Hematopoietic multipotent progenitor cell treated with erythropoietin and hydrocortisone succinate and interleukin-3 and kit ligand, for 15 days (in vitro differentiated cells): ENCODE measurements around the gene PAM16.
"Not testable (repeated sequence)": the region's sequence is repeated elsewhere in the genome, so short reads cannot be mapped to it uniquely, and the experiment has no call there.

Experiments
- DNase-seq: peaks from one replicate; pipeline ENCODE4 v3.0.0-alpha.2; 2015; ENCODE audit warnings: low spot score

PAM16 gene

GRCh38 chr16:4352843-4353242 lies 1.7 kb upstream of the PAM16 start:
- DNase-seq: no peak

DNA sequence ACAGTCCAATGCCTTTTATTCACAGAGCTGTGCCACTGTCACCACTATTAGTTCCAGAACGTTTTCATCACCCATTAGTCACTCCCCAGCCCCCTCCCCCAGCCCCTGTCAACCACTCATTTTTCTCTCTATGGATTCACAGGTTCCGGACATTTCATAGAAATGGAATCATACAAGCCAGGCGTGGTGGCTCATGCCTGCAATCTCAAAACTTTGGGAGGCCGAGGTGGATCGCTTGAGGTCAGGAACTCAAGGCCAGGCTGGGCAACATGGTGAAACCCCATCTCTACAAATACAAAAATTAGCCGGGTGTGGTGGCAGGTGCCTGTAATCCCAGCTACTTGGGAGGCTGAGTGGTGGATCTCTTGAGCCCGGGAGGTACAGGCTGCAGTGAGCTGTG lies 759 bp upstream of the PAM16 start:
- DNase-seq: no peak

DNA sequence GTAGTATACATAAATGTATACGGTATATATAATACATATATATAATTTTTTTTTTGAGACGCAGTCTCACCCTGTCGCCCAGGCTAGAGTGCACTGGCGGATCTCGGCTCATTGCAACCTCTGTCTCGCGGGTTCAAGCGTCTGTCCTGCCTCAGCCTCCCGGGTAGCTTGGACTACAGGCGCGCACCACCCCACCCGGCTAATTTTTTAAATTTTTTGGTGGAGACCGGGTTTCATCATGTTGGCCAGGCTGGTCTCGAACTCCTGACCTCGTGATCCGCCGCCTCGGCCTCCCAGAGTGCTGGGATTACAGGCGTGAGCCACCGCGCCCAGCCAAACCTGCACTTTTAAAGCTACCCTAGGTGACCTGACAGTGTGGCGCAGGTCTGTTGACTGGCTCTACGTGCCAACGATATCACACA lies 745 bp downstream of the PAM16 start:
- DNase-seq: no peak

- no peak for DNase-seq
These were observed 1.8 kb downstream of the PAM16 start for GRCh38 chr16:4349332-4349731.

DNA sequence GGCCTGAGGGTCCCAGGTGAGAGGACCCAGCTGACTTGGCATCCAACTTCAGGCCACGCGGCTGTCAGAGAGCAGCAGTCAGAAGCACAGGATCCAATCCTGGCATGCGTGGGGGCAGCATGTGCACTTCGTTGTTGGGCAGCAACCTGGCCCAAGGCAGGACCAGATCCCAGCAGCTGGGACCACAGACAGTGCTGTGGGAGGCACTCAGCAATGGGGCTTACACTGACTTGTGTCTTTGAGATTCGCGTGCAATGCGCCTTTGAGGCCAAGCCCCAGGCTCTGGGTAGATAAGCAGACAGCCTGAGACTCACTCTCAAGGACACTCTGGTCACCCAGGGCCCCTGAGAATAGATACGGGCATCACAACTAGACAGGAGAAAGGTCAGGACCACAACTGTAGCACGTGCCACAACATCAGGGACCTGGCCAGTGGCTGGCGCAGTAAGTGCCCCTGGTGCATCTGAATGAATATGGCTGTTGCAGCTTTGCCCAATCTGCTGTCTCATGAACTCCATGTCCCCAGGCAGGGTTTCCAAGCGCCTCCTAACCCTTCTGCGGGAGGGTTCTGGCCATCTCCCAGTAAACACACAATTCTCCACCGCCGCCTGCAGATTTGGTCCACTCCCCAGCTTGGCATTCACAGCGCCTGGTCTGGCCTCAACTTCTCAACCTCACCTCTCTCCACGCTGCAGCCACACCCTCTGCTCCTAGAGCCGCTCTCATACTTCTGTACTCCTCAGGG lies 3.2 kb downstream of the PAM16 start:
- DNase-seq: no peak

DNA sequence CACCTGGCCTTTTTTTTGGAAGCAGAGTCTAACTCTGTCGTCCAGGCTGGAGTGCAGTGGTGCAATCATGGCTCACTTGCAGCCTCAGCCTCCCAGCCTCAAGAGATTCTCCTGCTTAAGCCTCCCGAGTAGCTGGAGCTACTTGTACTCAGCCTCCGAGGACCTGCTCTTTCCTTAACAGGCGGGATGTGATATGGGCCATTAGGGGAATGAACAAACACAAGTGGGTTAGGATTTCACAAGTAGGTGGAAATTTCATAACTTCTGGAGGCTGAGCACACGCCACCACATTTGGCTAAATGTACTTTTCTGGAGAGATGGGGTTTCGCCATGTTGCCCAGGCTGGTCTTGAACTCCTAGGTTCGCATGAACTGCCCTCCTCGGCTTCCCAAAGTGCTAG lies 4.1 kb downstream of the PAM16 start:
- DNase-seq: no peak

- DNase-seq: no peak
These were observed 5.0 kb downstream of the PAM16 start for GRCh38 chr16:4345836-4346781.

DNA sequence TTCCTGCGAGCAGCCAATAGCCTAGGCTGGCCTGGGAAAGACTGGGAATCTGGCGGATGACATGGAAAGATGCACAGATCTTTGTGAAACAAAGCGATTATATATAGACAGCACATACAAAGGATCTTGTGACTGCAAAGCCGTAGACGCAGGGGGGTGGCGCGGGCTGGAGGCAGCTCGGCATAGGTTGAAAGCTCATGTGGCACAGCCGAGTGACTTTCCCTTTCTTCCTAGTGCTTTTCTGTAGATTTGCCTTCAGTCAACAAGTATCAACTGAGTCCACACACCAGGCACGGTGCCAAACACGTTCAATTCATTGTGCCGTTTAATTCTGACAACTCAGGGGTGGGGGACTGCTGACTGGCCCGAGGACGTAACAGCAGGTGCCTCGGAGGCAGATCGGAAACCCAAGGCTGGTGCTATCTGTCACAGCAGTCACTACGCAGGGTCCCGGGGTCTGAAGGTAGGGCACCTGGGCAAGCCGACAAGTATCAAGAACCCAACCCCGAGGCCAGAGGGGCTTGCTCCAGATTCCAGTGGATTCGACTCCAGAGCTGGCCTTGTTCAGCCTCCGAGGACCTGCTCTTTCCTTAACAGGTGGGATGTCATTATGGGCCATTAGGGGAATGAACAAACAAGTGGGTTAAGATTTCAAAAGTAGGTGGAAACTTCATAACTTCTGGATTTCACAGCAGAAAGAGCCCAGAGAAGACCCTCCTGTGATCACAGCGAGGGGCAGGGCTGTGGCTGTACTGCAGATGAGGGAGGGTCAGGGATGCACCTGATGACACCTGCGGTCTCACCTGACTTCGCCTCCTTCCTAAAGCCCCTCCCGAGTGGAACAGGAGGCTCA lies 5.9 kb downstream of the PAM16 start:
- DNase-seq: no peak

GRCh38 chr16:4344300-4344982 lies 6.7 kb downstream of the PAM16 start:
- DNase-seq: not testable (repeated sequence)

- no peak for DNase-seq
These were observed 8.0 kb downstream of the PAM16 start for GRCh38 chr16:4342866-4343744.

GRCh38 chr16:4341250-4341649 lies 9.9 kb downstream of the PAM16 start:
- no peak for DNase-seq

DNA sequence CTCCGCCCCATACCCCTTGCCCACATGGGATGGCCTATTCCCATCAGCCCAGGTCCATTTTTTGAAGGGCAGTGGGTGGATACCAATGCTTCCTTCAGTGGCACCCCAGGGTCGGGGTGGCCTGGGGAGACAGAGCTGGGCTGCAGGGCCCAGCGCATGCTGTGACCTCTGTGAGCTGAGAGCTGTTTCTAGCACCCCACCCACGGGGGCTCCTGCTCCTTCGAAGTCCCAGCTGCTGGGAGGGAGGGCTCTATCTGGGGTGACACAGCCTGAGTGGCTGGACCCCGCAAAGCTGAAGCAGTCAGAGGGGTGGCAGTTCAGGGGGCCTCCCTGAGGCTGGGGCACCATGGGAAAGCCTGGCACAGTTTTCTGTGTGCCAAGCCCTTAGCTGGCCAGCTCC lies 10.7 kb downstream of the PAM16 start:
- no peak for DNase-seq

DNA sequence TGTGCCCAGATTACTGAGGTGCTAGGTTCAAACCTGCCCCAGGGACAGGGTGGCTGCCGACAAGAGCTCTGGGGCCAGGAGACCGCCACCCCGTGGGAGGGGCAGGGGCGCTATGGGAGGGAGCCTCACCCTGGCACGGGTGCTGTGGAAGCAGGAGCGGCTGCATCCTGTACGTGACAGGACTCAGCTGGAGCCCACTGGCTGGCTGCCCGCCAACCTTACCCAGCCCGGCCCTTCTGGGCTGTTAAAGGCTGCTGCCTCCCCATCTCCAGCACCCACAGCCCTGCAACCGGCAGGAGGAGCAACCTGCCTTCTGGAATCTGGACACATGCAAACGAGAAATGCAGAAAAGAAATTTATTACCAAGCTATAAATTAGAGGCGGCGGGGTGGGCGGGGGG lies 11.2 kb downstream of the PAM16 start:
- DNase-seq: no peak

GRCh38 chr16:4339455-4339854 lies 11.7 kb downstream of the PAM16 start:
- no peak for DNase-seq

DNA sequence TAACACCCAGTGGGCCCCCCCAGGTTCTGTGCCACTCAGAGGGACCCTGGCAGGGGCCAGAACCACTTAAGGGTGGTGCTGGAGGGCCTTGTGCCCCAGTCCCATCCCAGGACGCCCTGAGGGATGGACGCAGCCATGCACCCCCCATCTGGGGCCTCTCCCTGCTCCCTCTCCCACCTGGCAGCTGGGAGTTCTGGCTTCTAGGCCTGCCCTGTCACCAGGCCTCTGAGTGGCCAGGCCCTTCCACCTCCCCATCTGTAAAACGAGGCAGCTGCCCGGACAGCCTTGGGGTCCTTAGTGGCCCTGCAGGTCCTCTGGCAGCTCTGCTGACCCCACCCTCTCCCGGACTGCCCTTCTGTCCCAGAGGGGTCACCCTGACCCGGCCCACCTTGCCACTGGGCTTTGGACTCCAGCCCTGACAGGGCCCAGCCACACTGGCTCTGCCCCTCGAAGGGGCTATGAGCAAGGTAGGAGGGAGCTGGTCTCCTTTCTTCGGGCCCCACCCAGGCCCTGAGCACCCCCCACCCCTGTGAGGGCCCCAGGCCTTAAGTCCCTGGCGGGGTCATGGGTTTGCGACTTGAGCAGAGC lies 12.3 kb downstream of the PAM16 start:
- no peak for DNase-seq

DNA sequence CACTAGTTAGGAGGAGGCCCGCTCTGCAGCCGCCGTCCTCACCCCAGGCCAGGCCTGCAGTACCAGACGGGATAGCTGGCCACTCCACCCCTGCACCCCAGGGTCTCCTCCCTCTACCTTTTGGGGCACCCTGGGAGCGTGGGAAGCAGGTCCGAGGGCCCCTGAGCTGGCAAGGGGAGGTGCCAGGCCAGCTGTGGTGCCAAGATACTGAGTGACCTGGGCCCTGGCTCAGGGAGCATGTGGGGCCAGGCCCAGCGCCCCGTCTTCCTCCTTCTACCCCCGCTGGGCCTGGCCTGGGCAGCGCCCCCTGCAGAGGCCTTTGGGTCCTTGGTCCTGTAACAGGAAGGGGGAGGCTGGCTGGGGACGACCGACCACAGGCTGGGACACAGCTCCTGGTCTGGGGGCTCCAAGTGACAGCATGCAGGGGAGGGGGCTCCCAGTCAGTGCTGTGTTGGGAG lies 13.0 kb downstream of the PAM16 start:
- no peak for DNase-seq

GRCh38 chr16:4337540-4338088 lies 13.5 kb downstream of the PAM16 start:
- DNase-seq: no peak

- no peak for DNase-seq
These were observed 14.2 kb downstream of the PAM16 start for GRCh38 chr16:4336701-4337539.
